IPS DF 19.7 (cell line): Measurements from ENCODE around the gene SH2B3.

ENCODE experiments used
- DNase-seq: peaks from one replicate; pipeline ENCODE4 v3.0.0-alpha.2; 2013; ENCODE audit warnings: low read depth, low spot score

The SH2B3 gene

DNA sequence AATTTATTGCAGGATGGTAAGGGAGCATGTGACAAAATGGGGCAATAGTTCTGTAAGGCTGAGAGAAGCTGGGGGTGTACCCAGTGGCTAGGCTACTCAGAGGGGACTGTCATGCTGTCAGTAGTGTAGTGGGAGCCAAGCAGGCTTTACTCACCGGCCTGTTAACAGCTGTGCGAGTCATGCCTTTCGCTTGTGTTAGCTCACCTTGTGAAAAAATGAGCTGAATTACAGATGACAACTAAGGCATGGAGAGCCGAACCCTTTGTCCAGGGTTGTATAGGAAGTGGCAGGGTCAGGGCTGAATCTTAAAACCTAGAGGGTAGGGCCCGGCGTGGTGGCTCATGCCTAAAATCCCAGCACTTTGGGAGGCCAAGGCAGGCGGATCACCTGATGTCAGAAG is 37.9 kb downstream of the SH2B3 start:
- DNase-seq: no peak

DNA sequence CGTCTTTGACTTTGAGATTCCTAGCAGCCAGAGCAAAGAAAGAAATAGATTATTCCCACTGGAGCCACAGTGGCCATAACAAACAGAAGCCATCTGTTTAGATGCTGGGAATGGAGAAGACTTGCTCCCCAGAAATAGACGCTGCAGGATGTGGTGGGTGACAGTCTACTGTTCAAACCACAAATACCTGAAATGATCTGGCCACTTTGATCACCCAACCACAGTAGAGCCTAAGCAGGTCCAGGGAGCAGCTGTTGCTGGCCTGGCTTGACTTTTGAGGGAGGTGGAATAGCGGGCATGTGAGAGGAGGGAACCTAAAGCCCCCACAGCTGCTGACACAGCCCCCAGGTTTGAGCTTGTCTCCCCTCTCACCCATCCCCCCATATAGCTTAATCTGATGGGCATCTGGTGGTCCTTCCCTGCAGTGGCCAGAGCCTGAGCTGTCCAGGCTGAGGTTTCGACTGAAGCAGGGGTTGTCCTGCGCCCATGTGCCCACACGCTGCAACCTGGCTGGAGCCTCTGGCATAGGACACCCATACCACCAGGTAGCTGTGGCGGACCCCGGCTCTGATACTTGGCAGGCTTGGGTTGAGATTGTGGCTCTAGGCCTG is 38.7 kb downstream of the SH2B3 start:
- DNase-seq: no peak

DNA sequence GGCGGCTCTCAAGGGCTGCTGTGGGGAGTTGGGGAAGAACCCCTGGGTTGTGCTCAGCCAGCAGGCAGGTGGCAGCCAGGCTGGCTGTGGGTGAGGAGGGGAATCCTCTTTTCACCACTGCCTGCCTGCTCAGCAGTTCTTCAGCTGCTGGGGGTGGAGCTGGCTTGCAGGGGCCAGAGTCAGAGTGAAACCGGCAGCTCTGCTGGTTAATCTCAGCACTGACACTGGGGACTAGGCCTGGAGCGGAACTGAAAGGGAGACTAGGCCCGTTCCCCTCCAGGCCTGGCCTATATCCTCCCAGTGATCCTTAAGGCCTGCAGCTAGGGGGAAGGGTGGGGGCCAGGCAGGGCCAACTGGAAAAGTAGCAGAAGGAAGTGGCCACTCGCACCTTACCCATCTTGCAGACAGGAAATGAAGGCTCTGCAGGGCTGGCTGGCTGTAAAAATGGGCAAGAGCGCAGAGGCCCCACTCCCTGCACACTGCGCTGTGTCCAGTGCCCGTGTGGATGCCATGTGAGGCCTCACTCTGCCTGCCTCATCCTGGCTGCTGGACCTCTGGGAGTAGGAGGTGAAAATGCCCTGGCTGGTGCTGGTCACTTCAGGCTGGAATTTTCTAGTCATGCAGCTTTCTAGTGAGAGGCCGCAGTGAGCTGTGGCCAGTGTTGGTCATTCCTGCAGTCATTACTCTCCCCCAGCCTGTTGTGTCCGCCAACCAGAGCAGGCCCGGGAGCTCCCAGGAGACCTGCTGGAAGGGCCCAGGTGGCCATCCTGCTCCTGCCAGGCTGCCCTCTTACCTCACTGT is 39.4 kb downstream of the SH2B3 start:
- DNase-seq: no peak

DNA sequence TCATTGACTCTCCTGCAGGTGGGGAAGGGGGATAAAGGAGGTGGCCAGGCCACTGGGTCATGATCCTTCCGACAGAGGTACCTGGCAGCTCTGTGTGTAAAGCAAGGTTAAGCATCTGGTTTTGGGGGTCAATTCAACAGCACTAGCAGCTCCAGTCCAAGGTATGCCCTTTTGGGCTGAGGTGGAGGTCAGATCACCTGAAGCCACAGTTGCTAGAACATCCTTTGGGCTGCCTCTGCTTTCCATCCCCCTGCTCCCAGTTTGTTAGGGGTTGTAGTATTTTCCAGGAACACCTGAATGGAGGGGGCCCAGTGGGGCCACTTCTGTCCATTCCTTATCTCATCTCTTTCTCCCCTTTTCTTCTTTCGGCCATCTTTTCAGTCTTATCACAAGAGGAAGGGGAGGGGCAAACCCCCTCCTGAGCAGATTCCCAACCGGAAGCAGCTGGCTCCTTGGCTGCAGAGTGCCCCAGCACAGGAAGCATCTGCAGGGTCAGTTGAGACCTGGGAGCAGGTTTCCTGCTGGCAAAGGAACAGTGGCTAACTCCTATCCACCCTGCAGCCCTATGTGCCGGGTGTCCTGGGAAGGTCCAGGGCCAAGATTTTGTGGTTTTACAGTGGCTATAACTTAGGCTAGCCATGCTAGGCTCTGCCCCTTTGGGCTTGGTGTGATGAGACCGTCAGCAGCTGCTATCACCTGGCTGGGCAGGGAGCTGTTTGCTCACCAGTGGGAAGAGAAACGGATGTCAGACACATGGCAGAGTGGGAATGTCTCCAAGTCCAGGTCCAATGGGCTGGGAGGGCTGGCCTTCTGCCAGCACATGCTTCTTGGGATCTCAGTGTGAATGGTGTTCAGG is 40.2 kb downstream of the SH2B3 start:
- DNase-seq: no peak

DNA sequence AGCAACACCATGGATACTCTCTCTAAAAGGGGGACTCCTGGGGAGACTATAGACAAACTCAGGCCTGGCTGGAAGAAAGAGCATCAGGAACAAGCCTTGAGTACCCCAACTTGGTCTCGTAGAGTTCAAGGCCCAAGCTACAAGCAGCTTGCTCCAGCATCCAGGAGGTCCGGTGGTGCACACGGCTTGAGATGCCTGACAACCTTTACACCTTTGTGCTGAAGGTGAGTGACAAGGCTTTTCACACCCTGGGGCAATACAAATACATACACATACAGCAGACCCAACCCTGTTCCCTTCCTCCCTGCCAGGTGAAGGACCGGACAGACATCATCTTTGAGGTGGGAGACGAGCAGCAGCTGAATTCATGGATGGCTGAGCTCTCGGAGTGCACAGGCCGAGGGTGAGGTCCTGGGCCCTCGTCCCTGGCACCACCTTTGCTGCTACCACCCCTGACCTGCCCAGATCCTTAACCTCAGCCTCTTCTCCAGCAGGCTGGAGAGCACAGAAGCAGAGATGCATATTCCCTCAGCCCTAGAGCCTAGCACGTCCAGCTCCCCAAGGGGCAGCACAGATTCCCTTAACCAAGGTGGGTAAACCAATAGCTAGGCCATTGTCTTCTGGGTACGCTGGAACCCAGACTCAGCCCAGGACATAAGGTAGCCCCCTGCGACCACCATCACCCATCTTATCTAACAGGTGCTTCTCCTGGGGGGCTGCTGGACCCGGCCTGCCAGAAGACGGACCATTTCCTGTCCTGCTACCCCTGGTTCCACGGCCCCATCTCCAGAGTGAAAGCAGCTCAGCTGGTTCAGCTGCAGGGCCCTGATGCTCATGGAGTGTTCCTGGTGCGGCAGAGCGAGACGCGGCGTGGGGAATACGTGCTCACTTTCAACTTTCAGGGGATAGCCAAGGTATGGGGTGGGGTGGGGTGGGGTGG is 41.2 kb downstream of the SH2B3 start:
- DNase-seq: no peak

DNA sequence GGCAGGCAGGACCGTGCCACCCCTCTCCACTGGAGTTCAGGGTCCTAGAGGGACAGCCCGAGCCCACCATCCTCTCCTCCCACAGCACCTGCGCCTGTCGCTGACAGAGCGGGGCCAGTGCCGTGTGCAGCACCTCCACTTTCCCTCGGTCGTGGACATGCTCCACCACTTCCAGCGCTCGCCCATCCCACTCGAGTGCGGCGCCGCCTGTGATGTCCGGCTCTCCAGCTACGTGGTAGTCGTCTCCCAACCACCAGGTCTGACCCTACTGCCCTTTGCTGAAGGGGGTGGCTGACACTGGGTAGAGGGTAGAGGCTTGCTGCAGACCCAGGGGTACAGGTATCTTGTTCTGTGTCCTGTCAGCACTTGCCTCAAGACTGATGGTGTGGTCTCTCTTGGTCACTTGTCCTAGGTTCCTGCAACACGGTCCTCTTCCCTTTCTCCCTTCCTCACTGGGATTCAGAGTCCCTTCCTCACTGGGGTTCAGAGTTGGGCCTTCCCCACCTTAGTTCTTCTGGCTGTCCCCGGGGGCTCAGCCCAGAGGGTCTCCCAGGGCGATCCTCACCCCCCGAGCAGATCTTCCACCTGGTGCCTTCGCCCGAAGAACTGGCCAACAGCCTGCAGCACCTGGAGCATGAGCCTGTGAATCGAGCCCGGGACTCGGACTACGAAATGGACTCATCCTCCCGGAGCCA is 42.0 kb downstream of the SH2B3 start:
- DNase-seq: no peak

DNA sequence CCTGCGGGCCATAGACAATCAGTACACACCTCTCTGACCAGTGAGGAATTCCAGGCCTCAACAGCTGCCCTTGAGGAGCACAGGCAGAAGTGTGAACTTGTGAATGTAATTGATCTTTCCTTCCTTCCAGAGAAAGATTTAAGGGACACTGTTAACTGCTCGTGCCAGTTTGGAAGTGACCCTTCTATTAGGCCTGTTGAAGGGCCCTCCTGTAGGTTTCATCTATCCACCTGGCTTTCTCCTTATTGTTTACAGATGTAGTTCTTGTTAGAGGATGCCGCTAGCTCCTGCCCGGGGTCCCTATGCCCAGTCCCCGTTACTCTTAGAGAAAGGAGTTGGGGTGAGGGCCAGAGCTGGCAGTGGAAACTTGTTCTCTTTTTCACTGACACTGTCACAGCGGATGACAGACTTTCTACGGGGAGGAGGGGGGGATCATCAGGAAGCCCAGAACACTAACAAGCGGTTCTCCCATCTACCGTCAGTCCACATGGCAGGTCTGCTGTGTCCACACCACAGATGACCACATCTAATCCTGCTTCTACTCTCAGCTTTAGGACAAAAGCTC is 42.6 kb downstream of the SH2B3 start:
- DNase-seq: no peak

DNA sequence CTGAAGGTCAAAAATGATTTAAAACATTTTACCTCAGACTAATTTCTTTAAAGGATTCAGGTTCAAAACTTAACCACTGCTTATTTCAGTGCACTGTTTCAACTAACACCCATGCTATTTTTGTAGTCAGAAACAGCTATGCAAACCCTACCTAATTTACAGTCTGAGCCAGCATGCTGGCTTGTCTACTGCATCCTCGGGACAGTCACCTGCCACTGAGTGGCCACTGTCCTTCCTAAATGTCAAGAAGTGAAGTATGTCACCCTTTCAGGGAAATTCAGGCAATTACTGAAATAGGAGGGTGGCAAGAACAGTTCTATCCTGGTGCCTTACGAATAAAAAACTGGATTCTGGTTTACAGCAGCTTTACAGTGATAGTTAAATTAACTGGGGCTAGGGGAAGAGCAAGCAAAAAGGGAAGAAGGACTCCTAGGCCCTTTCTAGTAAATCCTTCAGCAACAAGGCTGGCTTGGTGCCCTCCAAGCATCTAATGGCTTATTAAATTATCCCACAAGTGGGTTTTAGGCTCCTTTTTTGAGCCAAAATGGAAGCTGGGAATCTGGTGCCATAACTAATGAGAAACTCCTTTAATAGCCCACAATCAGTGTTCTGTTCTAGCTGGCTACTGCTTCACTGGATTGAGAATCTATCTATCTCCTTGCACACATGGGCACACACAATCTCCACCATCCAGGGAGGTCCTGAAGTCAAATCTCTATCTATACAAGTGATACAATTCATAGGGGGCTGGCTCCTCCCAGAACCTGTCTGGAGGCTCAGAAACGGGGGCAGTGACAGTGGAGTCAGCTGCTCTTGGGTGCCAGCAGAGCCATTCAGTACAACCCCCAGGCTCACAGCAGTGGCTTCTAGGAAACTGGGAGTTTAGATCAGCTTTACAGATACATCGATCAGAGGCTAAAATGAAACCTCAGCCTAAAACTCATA is 43.4 kb downstream of the SH2B3 start:
- no peak for DNase-seq

DNA sequence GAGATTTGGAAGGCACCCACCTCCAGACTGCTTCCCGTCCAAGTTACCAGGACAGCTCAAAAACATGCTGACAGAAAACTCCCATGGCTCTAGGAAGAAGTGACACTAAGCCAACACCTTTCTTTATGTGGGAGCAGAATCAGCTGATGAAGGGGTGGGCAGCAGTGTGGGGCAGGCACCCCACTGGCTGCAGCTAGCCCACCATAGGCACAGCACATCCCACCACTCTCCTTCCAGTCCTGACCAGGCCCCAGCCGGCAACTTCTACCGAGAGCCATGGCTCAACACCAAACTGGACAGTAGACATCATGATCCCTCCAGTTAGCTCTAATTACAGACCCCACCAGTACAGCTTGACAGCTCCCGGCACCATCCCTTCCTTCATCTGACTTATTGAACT is 45.0 kb downstream of the SH2B3 start:
- no peak for DNase-seq

DNA sequence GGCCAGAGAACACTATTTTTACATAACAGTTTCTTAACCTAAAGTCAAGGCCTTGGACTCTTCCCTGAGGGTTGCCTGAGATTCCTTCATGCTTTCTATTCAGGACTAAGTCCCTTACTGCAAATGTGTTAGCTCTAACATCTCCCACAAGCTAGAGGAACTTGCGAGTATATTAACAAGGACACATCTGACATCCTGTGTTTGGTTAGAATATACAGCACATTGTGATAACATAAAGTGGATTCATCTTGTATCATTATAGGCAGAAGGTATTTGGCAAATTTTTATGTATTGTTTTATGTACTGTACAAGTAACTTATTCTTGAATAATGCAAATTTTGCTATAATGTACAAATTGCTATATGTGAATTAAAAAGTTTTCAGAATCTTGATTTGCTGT is 45.5 kb downstream of the SH2B3 start:
- DNase-seq: no peak

DNA sequence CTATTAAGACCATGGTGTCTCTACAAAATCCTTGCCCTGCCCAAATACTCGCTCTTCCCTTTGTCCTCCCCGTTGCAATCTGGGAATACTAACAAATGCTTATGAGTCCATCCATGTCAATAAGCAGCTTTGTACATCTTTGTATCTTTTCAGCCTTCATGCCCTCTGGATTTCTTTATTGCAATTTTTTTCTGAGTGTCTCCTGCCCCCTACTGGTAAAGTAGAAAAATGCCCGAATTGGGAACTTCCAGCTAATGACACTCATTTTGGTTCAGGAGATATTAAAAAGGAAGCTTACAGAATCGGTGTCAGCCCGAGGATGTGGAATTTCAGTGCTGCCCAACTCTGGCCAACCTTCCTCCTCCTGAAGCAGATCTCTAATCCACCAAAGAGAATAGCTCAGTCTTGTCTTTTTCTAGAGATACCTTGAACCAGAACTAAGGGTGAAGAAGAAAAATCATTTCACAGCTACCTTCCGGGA is 46.0 kb downstream of the SH2B3 start:
- DNase-seq: no peak

DNA sequence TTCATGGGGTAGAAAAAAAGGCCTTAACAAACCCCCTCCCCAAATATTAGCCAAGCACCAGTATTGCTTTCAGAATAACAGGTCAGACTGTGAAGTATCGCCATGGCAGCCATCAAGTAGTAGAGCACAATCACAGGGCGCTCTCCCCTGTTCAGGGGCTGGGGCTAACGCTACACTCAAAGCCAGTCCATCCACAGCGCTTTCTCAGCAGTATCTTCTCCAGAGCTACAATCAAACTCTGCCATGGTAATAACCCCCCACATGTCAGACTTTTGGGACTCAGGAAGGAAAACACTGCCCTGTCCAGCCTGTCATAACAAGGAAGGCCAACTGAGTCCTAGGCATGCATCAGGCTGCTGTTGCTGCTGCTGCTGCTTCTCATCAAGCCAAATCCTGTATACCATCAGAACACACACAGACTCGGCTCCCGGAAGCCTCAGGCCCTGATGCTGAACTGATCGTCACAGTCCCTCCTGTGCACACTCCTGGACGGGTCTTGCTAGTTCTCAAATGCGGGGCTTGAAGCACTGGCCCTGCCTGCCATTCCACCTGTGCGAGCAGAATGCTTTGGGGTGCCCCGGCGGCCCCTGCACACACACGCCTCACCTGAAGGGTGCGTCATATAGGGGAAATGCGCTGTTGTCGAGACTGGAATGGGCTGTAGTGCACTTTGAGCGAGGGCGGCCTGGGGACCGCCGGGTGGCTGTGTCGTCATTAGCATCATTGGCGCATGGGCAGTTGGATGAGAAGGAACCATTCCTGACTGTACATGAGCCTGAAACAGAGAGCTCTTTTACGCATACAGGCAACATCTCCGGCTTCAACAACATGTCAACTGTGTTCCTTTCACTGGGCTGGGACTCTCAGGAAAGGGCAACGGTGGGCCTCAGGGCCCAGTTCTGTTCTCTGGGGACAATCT is 47.6 kb downstream of the SH2B3 start:
- no peak for DNase-seq

DNA sequence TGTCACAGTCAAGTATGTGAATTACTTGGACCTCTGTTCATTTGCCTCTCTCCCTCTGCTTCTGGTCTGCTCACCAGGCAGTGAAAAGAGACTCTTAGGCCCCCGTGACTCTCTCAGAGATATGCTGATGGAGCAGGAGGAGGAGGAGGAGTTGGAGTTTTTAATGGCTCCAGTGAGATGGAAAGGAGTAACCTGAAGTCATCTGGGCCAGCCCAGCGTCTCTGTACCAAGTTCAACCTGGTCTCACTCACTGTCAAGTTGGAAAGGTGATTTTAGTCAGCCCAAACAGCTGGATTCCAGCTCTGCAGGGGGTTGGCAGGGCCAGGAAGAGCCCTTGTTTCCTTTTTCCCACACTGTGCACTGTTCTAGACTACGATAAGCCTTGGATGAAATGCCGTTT is 48.6 kb downstream of the SH2B3 start:
- DNase-seq: no peak

DNA sequence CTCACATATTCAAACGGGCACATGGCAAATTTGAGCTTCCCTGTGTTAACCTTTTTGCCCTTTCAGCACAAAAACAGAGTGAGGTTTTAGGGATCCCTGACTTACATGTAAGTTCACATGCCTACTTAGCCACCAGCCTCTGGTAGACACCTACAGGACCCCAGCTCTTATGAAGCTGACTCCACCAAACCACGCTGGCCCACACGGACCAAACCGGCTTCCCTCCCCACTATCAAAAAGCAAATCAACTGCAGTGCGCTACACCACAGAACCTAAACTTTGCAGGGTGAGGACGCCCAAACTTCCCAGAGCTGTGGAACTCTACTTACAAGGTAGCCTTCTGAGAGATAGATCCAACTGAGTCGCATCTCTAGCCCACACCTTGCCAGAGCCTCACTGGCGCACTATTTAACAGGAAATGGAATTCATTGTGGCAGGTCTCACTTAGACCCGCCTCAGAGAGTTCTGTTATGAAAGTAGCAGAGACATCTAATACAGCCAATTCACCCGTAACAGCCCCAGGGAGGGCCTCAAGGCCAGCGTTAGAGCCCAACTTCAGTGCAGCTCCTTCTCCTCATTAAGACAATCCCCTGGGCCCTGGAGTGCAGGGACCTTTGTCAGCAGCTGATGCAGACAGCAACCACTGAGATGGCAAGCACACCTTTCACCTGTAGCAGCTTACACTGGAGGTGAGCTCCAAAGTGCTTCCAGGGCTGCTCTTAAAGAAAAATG is 49.2 kb downstream of the SH2B3 start:
- no peak for DNase-seq

DNA sequence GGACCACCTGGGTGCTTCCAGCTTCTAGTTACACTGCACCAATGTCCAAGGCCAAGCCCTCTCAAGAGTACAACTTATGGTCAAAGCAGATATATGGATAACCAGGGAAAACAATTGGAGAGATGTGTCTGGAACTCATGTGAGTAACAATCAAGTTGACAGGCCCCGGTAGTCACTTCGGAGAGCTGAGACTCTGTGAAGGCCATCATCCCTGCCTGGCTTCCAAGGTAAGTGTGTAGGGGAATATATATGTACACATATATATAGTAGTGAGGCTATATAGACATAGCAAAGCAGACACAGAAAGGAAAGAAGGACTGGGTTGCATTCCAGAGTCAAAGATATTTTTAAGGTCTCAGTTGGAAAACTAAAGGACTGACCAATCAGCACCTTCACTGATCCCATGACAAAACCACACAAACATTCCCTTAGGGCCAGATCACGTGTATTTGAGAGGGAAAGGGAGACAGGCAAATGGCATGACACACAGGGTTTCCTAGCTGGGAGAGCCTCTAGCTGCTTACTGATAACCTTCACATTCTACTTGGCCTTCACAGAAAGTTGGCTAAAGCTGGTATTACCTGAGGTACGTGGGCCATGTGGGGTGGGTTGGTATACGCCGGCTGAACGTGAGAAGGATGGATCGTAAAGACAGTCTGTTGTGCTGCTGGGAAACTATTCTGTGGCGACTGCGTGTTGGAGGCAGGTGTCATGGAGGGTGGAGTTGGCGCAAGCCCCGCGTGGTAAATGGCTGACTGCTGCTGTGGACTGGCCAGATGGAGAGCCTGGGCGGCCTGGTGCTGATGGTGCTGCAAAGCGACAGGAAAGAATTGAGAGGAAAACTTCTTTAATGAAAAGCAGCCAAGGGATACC is 50.0 kb downstream of the SH2B3 start:
- DNase-seq: no peak

DNA sequence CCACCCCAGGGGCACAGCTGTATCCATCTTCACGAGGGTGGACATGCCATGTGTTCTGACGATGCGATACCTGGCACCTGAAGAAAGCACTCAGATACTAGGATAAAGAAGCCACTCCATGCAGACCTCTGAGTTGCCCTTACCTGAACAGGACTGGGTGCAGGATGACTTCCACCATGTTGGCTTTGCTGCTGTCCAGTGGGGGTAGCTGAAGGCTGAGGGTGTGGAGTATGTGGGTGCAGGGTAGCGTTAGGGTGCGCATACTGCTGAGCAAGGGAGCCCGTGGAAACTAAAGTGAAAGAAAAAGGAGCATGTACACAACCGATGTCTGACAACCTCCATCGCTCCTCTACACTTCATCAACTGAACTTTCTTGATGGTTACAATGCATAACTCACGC is 51.3 kb downstream of the SH2B3 start:
- no peak for DNase-seq
